HG02588 (cell line): ENCODE data around the gene IGFLR1.

ENCODE experiments used
- ATAC-seq: cut with Tn5 transposase; IDR thresholded peaks from one replicate; pipeline ENCODE4 v1.9.1; 2021; ENCODE audit warnings: mild to moderate bottlenecking, moderate library complexity; ENCODE audit not compliant: unreplicated experiment

The IGFLR1 gene, protein sequence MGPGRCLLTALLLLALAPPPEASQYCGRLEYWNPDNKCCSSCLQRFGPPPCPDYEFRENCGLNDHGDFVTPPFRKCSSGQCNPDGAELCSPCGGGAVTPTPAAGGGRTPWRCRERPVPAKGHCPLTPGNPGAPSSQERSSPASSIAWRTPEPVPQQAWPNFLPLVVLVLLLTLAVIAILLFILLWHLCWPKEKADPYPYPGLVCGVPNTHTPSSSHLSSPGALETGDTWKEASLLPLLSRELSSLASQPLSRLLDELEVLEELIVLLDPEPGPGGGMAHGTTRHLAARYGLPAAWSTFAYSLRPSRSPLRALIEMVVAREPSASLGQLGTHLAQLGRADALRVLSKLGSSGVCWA

GRCh38 chr19:35742121-35742724 lies at the start of gene IGFLR1:
IGFLR1 (minus strand) TSS chr19:35742452; CDS start chr19:35741180, 1,272 bp downstream.
- ATAC-seq: no peak

- ATAC-seq: no peak
Observed at GRCh38 chr19:35791814-35792279, 49.6 kb upstream of the IGFLR1 start.

DNA sequence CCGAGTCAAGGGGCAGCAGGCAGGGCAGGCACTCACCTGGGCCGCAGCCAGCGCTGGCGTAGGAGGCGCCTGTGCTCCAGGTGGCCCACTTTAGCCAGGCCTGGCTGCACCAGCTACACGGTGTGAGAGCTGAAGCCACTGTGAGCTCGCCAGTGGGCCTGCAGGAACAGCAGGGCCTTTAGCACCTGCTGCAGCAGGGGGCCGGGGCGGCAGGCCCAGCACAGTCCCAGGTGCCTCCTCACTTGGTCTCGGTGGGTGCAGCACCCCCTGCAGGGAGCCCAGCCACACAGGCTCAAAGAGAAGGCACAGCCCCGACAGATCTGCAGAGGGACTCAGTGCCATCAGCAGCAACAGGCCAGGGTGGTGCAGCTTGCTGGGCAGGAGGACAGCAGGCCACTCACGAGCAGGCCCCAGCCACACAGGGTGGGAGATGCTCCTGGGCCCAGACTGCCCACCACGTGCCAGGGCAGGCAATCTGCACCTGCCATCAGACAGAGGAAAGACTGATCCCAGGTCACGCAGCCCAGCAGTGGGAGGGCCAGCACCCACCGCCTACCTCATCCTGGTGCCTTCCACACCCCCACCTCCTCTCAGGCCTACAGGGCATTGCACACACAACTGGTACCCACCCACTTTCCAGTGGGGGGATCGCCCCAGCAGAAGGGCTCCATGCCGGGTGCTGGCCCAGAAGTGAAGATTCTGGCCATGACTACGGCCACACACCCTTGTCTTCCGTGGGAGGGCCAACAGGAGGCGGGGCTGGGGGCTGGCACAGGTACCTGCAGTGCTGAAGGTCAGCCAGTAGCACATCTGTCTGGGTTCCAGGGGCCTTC lies 48.9 kb upstream of the IGFLR1 start:
- ATAC-seq: no peak

- ATAC-seq: no peak
Observed at GRCh38 chr19:35789978-35790944, 48.0 kb upstream of the IGFLR1 start.

DNA sequence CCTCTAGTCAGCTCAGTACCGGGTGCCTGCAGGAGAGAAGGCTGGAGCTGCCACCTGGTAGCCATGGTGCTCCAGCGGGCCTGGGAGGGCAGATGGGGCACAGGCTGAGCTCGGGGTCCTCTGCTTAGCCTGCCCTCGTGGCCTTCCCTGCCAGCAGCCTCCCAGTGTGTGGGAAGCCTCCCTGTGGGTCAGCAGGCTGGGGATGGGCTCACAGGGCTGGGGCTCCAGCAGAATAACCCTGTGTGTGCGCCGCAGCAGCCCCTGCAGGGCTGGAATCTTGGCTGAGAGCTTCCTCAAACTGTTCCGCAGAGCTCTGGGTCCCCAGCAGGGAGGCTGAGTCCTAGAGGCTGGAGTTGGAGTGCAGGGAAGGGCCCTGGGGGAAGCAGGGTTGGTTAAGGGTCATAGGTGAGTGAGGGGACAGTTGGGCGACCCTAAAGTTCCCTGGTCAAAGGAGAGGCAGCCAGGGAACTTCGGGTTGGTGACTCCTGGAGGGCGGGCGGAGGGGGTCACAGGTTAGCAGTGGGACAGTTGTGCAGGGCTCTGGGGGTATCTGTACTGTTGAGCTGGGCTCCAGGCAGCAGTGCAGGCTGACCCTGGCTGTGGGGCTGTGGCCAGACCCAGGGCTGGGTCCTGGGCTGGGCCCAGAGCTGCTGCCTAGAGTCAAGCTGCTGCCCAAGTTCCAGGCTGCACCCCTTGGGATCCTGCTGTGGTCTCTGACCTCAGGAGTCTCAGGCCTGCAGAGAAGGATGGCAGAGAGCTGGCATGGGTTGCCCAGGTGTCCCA lies 47.1 kb upstream of the IGFLR1 start:
- ATAC-seq: no peak

DNA sequence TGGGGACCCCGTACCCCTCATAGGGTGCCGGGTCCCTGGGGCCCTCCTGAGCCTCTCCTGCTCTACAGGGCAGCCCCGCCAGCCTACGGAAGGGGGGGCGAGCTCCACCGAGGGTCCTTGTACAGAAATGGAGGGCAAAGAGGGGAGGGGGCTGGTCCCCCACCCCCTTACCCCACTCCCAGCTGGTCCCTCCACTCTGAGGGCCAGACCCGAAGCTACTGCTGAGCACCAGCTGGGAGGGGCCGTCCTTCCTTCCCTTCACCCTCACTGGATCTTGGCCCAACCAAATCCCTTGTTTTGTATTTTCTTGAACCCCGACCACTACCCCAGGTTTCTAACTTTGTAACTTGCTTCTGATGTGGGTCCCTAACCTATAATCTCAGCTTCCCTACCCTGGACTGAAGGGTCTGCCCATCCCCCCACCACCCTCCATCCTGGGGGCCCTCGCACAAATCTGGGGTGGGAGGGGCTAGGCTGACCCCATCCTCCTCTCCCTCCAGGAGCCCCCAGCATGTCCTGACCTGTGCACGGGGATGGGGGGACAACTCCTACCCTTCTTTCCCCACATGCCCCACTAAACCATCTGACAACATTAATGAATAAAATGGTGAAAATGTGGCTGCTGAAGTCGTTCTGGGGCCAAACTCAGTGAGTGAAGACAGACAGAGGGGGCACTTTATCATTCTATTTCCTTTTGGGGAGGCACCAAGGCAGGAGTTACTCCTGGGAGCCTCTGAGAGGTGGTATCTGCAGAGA lies 46.1 kb upstream of the IGFLR1 start:
- no peak for ATAC-seq

DNA sequence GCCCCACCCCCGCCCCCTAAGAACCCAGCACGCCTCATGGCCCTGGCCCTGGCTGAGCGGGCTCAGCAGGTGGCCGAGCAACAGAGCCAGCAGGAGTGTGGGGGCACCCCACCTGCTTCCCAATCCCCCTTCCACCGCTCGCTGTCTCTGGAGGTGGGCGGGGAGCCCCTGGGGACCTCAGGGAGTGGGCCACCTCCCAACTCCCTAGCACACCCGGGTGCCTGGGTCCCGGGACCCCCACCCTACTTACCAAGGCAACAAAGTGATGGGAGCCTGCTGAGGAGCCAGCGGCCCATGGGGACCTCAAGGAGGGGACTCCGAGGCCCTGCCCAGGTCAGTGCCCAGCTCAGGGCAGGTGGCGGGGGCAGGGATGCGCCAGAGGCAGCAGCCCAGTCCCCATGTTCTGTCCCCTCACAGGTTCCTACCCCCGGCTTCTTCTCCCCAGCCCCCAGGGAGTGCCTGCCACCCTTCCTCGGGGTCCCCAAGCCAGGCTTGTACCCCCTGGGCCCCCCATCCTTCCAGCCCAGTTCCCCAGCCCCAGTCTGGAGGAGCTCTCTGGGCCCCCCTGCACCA lies 45.1 kb upstream of the IGFLR1 start:
- ATAC-seq: no peak

- ATAC-seq: no peak
Observed at GRCh38 chr19:35786299-35787160, 44.3 kb upstream of the IGFLR1 start.

- ATAC-seq: no peak
Observed at GRCh38 chr19:35785339-35785627, 43.0 kb upstream of the IGFLR1 start.

DNA sequence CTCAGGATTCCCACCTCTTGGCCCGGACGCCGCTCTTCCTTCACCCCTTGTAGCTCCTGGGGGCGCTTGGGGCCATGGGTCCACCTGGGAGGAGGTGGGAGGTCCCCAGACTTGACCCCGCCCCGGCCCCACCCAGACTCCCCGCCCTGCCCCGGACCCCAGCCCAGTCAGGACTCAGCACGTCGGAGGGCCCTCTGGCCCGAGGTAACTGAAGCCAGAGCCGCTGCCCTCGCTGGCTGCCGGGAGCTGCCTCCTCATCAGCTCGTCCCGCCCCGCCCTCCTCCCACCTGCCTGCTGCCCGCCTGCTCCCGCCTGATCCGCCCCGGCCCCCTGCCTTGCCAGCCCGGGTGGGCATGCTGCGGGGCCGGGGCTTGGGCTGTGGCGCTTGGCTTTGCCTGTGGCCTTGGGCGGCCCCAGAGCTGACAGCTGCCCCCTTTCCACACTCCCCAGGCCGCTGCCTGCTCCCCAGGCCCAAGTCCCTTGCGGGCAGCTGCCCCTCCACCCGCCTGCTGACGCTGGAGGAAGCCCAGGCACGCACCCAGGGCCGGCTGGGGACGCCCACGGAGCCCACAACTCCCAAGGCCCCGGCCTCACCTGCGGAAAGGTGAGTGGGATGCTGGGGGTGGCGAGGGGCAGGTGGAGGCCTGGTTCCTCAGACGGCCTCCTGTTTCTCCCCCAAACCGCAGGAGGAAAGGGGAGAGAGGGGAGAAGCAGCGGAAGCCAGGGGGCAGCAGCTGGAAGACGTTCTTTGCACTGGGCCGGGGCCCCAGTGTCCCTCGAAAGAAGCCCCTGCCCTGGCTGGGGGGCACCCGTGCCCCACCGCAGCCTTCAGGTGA lies 42.5 kb upstream of the IGFLR1 start:
- ATAC-seq: no peak

- ATAC-seq: no peak
Observed at GRCh38 chr19:35783469-35784434, 41.5 kb upstream of the IGFLR1 start.

- no peak for ATAC-seq
Observed at GRCh38 chr19:35782589-35782988, 40.3 kb upstream of the IGFLR1 start.

DNA sequence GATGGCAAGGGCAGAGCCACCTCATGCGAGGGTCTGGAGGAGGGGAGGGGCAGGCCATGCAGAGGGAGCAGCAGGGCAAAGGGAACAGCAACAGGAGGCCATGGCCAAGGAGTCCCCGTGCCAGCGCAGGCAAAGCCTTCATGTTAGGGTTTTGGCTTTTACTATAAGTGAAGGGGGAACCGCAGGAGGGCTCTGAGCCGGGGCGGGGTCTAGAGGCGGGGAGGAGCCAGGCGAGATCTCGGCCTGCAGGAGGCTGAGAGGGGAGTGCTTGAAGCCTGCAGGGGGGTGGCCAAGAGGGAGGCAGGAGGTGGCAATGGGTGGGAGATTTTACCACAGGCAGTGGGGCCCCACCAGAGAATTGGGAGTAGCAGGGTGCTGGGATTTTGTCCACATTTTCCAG lies 39.4 kb upstream of the IGFLR1 start:
- no peak for ATAC-seq

DNA sequence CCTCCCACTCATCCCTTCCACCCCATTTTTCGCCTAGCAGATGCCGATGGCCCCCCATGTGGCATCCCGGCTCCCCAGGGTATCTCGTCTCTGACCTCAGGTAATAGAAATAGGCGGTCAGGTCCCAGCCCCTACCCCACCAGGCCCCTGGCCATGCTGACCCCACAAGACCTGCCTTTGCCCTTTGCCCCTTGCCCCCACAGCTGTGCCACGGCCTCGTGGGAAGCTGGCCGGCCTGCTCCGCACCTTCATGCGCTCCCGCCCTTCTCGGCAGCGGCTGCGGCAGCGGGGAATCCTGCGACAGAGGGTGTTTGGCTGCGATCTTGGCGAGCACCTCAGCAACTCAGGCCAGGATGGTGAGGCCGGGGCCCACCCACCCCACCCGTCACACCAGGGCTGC lies 38.5 kb upstream of the IGFLR1 start:
- ATAC-seq: no peak

GRCh38 chr19:35780058-35780457 lies 37.8 kb upstream of the IGFLR1 start:
- ATAC-seq: no peak

GRCh38 chr19:35779033-35779432 lies 36.8 kb upstream of the IGFLR1 start:
- no peak for ATAC-seq
